Upper lobe of right lung (tissue), 1 donor: ENCODE results near the gene KCNRG. TPM values are rescaled to one million over a fixed set of nuclear protein-coding genes. Genes with fewer than 3 reads are reported as not detected.

Experiments
- ATAC-seq: fragments of 200-7000 bp; cut with Tn5 transposase; one replicate; pipeline ENCODE4 v1.9.1; 2020; ENCODE audit warnings: mild to moderate bottlenecking, moderate library complexity
- DNase-seq: peaks from one replicate; pipeline ENCODE4 v3.0.0-alpha.2; 2020
- H3K27ac ChIP-seq: fragments of 200-600 bp; one replicate; pipeline ENCODE4 v1.8.0; 2022
- H3K27me3 ChIP-seq: fragments of 200-600 bp; one replicate; pipeline ENCODE4 v1.8.0; 2022; ENCODE audit warnings: mild to moderate bottlenecking
- H3K36me3 ChIP-seq: fragments of 200-600 bp; one replicate; pipeline ENCODE4 v1.8.0; 2022
- H3K4me1 ChIP-seq: fragments of 200-600 bp; one replicate; pipeline ENCODE4 v1.8.0; 2022
- H3K4me3 ChIP-seq: fragments of 200-600 bp; one replicate; pipeline ENCODE4 v1.8.0; 2022; ENCODE audit warnings: mild to moderate bottlenecking
- H3K9me3 ChIP-seq: fragments of 200-600 bp; one replicate; pipeline ENCODE4 v1.8.0; 2022
- intact Hi-C: fragments of 100-400 bp; cut with DNase I; formaldehyde crosslinking; loops from one replicate; pipeline ENCODE4 v1.11.0; 2022
- total RNA-seq: library from RNA; stranded (reverse); fragmentation: NEBNext Ultra II Directional; extraction: Animal tissue kit (Norgen Biotek cat#: 25700); gene quantifications from one replicate; pipeline ENCODE4 v1.2.1, GENCODE V29; 2021
- TF ChIP-seq, protein P1 (sequence below): fragments of 200-600 bp; IDR thresholded peaks from one replicate; pipeline ENCODE4 v1.8.0; 2022; ENCODE audit warnings: antibody characterized with exemption
- donor health status: DM: no; HTN: yes; CAD: no; lungs with severe emphysema.

Gene KCNRG
- total RNA-seq, 1 donor from 2014 or later, result 1.5 TPM

DNA sequence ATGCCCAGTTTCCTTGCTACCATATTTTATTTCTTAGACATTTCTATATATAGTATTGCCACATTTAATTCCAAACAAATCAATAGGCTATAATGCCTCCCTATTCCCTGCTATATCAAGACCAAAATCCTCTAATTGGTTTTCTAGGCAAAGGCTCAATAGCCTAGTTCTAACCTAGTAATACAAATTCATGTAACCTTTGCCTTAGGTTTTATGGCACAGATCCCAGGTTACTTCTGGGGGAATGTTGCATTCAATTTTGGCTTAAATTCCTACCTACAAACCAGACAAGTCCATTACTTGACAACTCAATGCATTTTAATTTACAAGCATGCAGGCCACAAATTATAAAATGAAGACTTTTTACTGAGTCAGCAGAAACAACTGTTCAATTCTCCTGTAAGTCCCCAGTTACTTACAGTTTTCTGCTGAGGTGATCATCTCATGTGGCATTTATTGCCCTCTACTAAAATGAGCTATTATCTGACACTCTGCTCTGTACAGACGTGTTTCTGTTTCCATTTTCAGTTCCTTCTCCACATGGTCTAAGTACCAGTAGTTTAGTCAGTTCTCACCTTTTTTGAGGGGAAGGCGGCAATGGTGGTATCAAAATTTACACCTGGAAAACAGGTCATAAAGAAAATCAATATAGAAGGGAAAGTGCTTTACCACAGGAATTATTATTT lies 11.7 kb downstream of the KCNRG start:
- TF ChIP-seq, protein P1, sequence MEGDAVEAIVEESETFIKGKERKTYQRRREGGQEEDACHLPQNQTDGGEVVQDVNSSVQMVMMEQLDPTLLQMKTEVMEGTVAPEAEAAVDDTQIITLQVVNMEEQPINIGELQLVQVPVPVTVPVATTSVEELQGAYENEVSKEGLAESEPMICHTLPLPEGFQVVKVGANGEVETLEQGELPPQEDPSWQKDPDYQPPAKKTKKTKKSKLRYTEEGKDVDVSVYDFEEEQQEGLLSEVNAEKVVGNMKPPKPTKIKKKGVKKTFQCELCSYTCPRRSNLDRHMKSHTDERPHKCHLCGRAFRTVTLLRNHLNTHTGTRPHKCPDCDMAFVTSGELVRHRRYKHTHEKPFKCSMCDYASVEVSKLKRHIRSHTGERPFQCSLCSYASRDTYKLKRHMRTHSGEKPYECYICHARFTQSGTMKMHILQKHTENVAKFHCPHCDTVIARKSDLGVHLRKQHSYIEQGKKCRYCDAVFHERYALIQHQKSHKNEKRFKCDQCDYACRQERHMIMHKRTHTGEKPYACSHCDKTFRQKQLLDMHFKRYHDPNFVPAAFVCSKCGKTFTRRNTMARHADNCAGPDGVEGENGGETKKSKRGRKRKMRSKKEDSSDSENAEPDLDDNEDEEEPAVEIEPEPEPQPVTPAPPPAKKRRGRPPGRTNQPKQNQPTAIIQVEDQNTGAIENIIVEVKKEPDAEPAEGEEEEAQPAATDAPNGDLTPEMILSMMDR, result no peak
- peaks cover 8% of the 10 kb centered on the region for H3K4me1 ChIP-seq
- no peaks in the 10 kb centered on the region for H3K27me3 ChIP-seq
- DNase-seq (no peak), ATAC-seq (no peak)
- no peak overlapping the region for H3K27ac ChIP-seq
- intact Hi-C loops, result no loop called here
- H3K4me3 ChIP-seq, result no peak overlapping the region
- peaks cover 2% of the 10 kb centered on the region for H3K36me3 ChIP-seq
- H3K9me3 ChIP-seq, result no peaks in the 10 kb centered on the region

DNA sequence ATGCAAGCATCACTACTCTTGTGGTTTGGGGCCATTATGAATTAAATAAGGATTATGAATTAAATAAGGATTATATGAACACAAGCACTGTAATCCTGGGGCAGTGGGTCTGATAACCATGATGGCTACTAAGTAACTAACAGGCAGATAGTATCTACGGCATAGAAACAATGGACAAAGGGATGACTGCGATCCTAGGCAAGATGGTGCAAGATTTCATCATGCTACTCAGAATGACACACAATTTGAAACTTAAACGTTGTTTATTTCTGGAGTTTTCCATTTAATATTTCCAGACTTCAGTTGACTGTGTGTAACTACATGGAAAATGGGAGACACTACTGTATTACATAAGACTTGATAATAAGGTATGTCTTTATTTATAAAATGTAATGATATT lies 15.1 kb downstream of the KCNRG start:
- ATAC-seq, result no peak
- H3K27ac ChIP-seq, result no peak overlapping the region
- TF ChIP-seq, protein P1, result no peak
- H3K27me3 ChIP-seq, result no peaks in the 10 kb centered on the region
- H3K4me3 ChIP-seq, result no peak overlapping the region
- no peak for DNase-seq
- H3K4me1 ChIP-seq, result peaks cover 8% of the 10 kb centered on the region
- no peaks in the 10 kb centered on the region for H3K9me3 ChIP-seq
- no peaks in the 10 kb centered on the region for H3K36me3 ChIP-seq
- intact Hi-C loops, result no loop called here

DNA sequence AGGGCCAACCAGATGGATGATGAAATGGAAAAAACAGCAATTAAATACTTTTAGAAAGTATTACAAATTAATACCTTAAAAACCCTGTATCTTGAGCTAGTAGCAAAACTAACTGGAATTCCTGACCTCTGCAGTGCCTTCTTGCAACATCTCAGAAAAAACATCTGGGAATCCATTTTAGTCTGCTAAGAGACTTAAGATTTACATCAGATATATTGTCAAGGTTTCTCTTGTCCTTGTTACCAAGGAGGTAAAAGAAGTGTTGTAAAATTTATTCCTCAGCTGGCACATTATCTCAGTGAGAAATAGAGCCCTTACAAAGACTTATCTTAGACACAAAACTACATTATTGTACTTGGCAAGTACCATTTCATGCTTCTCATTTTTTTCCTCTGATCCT lies 18.5 kb downstream of the KCNRG start:
- no peak for DNase-seq

DNA sequence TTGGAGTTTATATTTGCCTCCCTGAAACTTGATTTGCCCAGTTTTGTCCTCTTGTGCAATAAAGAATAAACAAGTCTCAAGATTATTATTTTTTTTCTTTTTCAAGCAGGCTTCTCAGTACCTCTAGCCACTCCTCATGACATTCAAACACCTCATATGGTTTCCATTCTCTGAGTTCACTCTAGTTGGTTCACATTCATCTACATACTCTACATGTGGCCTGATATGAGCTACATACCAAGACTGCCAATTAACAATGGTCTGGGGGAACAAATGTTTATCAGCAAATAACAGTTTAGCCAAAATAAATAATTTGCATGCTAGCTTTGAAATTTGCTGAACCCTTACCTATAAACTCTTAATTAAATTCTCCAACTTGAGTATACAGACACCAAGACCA lies 22.5 kb downstream of the KCNRG start:
- Histone ChIP-seq H3K9me3 (no peaks in the 10 kb centered on the region), H3K4me3 (no peak overlapping the region), H3K4me1 (no peaks in the 10 kb centered on the region), H3K36me3 (peaks cover under 1% of the 10 kb centered on the region), H3K27me3 (no peaks in the 10 kb centered on the region), H3K27ac (no peak overlapping the region)
- ATAC-seq, result peak; percentile 17
- TF ChIP-seq, protein P1, result no peak
- intact Hi-C loops, result no loop called here
- no peak for DNase-seq

More for the DNA sequence above, 18.5 kb downstream of the KCNRG start:
- H3K36me3 ChIP-seq, result no peaks in the 10 kb centered on the region
- no peak overlapping the region for H3K27ac ChIP-seq
- no peak for ATAC-seq
- TF ChIP-seq, protein P1, result no peak
- intact Hi-C loops, result no loop called here
- H3K9me3 ChIP-seq, result no peaks in the 10 kb centered on the region
- H3K4me1 ChIP-seq, result no peaks in the 10 kb centered on the region
- no peaks in the 10 kb centered on the region for H3K27me3 ChIP-seq
- H3K4me3 ChIP-seq, result no peak overlapping the region

DNA sequence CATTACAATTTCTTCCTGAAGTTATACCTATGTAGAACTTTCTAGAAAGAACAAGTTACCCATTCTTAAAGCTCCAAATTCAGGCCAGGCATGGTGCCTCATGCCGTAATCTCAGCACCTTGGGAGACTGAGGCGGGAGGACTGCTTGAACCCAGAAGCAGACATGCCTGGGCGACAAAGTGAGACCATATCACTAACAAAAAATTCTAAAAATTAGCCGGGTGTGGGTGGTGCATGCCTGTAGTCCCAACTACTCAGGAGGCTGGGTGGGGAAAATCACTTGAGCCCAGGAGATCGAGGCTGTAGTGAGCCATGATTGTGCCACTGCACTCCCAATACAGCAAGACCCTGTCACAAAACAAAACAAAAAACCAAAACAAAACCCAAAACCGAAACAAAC lies 23.0 kb downstream of the KCNRG start:
- Histone ChIP-seq H3K27me3 (no peaks in the 10 kb centered on the region), H3K9me3 (no peaks in the 10 kb centered on the region), H3K27ac (no peak overlapping the region), H3K4me3 (no peak overlapping the region), H3K4me1 (no peaks in the 10 kb centered on the region), H3K36me3 (peaks cover 5% of the 10 kb centered on the region)
- no peak for ATAC-seq
- intact Hi-C loops, result no loop called here
- TF ChIP-seq, protein P1, result no peak
- no peak for DNase-seq

DNA sequence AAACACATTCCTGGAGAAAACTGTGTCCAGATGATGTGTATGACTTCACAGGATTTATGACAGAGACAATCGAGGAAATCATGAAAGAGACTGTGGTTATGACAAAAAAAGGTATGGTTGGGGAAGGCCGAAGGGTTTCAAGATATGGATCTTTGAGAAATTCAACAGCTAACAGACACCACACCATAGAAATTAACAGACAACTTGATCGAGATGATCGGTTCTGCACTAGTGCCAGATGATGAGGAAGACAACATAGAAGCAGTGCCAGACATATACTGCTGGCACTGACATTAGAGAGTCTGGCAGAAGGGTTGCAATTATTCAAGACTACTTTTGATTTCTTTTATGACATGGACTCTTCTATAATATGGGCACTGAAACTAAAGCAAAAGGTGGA lies 37.2 kb downstream of the KCNRG start:
- TF ChIP-seq, protein P1, result no peak
- Histone ChIP-seq H3K9me3 (no peaks in the 10 kb centered on the region), H3K36me3 (peaks cover 9% of the 10 kb centered on the region), H3K27ac (no peak overlapping the region), H3K4me3 (no peak overlapping the region), H3K27me3 (no peaks in the 10 kb centered on the region), H3K4me1 (no peaks in the 10 kb centered on the region)
- intact Hi-C loops, result no loop called here
- DNase-seq, result no peak
- ATAC-seq, result no peak
